ENCODE measurements around the gene NHLRC1. TPM values are rescaled to one million over a fixed set of nuclear protein-coding genes. Genes with fewer than 3 reads are reported as not detected.

NHLRC1 gene
- polyA plus RNA-seq, 1 of the 3 experiments (the other 2 are of a cell fraction), result 0.15 TPM

DNA sequence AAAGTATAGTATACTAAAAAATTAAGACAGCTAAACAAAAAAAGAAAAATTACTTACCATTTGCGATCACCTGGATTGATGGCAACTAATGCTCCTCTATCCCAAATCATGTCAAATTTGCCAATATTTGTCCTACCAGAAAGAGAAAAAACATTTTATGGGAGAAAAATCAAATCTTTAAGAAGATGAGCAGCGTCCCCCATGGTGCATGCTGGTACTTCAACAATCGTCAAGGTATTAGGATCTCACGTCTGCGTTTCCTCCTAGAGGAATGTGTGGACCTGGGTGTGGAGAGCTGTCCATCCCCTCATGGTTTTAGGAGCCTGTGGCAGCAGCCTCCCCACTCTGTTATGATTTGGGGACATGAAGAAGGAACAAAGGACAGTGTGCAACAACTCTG lies 16.4 kb upstream of the NHLRC1 start:
- Histone ChIP-seq H3K36me3 (replicated peaks in 1 of 2; ENCODE audit: control insufficient read depth in 1 of 2, insufficient read depth in 2 of 2, low read length in 1 of 2) (peaks cover 28% of the 10 kb centered on the region in 2 experiments), H4K20me1 (ENCODE audit: insufficient read depth) (no peaks in the 10 kb centered on the region)

More for the DNA sequence above, 16.4 kb upstream of the NHLRC1 start:
- WGBS (ENCODE audit: low lambda C conversion rate), result 97% methylated on average over 5 of the region's 5 CpGs
- Histone ChIP-seq H3K4me1 (ENCODE audit: control insufficient read depth in 1 of 2, insufficient read depth in 2 of 2, low read depth in 1 of 2, low read length in 1 of 2) (no peaks in the 10 kb centered on the region), H3K27me3 (ENCODE audit: insufficient read depth) (no peaks in the 10 kb centered on the region), H3K27ac (ENCODE audit: low read depth in 2 of 2, low read length in 1 of 2) (no peak overlapping the region), H3F3A (replicated peaks; ENCODE audit: insufficient read depth) (no peaks in the 10 kb centered on the region), H3K9ac (no peak overlapping the region), H3K9me3 (no peaks in the 10 kb centered on the region), H3K4me2 (no peak overlapping the region), H2AFZ (ENCODE audit: low read depth) (no peak overlapping the region), H3K79me2 (ENCODE audit: insufficient read depth) (no peaks in the 10 kb centered on the region), H3K4me3 (ENCODE audit: low read depth in 2 of 2, low read length in 1 of 2) (no peak overlapping the region), H3K9me2 (no peaks in the 10 kb centered on the region)
- ChIA-PET POLR2A (no interaction called here), CTCF (no interaction called here)
- TF ChIP-seq GABPA (IDR thresholded peaks at IDR 0.05; ENCODE audit: low read depth) (no peak), EZH2phosphoT487 (IDR thresholded peaks at IDR 0.05; ENCODE audit: borderline replicate concordance, low read depth) (no peak), RCOR1 (IDR thresholded peaks at IDR 0.05; ENCODE audit: low read length) (no peak), YY1 (IDR thresholded peaks at IDR 0.05; ENCODE audit: low read depth) (no peak), REST (IDR thresholded peaks at IDR 0.05; ENCODE audit: low read depth, low read length) (no peak), TEAD4 (IDR thresholded peaks at IDR 0.05; ENCODE audit: borderline replicate concordance, insufficient read depth) (no peak), PBX3 (IDR thresholded peaks at IDR 0.05) (no peak), POLR2AphosphoS5 (IDR thresholded peaks at IDR 0.05; ENCODE audit: low read depth, low read length) (no peak), TCF12 (IDR thresholded peaks at IDR 0.05) (no peak), FOXJ3 (CRISPR knock-in tag; IDR thresholded peaks at IDR 0.05) (no peak), NRF1 (IDR thresholded peaks at IDR 0.05; ENCODE audit: low read depth, low read length) (no peak), USF1 (IDR thresholded peaks at IDR 0.05; ENCODE audit: borderline replicate concordance, low read depth) (no peak), FOXM1 (IDR thresholded peaks at IDR 0.05; ENCODE audit: low read depth) (no peak), FOSL2 (IDR thresholded peaks at IDR 0.05; ENCODE audit: borderline replicate concordance, low read depth) (no peak), SMC3 (IDR thresholded peaks at IDR 0.05; ENCODE audit: low read depth, low read length) (no peak), RXRA (IDR thresholded peaks at IDR 0.05; ENCODE audit: borderline replicate concordance, low read depth) (no peak), RFX5 (IDR thresholded peaks at IDR 0.05; ENCODE audit: low read length) (no peak)
- TF ChIP-seq, protein P1, sequence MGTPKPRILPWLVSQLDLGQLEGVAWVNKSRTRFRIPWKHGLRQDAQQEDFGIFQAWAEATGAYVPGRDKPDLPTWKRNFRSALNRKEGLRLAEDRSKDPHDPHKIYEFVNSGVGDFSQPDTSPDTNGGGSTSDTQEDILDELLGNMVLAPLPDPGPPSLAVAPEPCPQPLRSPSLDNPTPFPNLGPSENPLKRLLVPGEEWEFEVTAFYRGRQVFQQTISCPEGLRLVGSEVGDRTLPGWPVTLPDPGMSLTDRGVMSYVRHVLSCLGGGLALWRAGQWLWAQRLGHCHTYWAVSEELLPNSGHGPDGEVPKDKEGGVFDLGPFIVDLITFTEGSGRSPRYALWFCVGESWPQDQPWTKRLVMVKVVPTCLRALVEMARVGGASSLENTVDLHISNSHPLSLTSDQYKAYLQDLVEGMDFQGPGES (IDR thresholded peaks at IDR 0.05; ENCODE audit: low read depth, low read length), result no peak
- TF ChIP-seq, protein P2, sequence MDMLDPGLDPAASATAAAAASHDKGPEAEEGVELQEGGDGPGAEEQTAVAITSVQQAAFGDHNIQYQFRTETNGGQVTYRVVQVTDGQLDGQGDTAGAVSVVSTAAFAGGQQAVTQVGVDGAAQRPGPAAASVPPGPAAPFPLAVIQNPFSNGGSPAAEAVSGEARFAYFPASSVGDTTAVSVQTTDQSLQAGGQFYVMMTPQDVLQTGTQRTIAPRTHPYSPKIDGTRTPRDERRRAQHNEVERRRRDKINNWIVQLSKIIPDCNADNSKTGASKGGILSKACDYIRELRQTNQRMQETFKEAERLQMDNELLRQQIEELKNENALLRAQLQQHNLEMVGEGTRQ (IDR thresholded peaks at IDR 0.05; ENCODE audit: borderline replicate concordance, low read depth, low read length), result no peak
- TF ChIP-seq, protein P3, sequence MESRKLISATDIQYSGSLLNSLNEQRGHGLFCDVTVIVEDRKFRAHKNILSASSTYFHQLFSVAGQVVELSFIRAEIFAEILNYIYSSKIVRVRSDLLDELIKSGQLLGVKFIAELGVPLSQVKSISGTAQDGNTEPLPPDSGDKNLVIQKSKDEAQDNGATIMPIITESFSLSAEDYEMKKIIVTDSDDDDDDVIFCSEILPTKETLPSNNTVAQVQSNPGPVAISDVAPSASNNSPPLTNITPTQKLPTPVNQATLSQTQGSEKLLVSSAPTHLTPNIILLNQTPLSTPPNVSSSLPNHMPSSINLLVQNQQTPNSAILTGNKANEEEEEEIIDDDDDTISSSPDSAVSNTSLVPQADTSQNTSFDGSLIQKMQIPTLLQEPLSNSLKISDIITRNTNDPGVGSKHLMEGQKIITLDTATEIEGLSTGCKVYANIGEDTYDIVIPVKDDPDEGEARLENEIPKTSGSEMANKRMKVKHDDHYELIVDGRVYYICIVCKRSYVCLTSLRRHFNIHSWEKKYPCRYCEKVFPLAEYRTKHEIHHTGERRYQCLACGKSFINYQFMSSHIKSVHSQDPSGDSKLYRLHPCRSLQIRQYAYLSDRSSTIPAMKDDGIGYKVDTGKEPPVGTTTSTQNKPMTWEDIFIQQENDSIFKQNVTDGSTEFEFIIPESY (IDR thresholded peaks at IDR 0.05; ENCODE audit: borderline replicate concordance, low read depth), result no peak
- no peak for DNase-seq

All from SK-N-SH (cell line).